LNCaP clone FGC (cell line): ENCODE data around the gene FER.

Experiments
- DNase-seq: peaks from one replicate; pipeline ENCODE4 v3.0.0-alpha.2; 2011; ENCODE audit warnings: low read depth
- H3K4me3 ChIP-seq: 2 replicates; pipeline ENCODE4 v1.5.1; 2011; ENCODE audit warnings: mild to moderate bottlenecking, low read depth, low read length, control low read depth
- CTCF ChIP-seq: IDR thresholded peaks from 2 replicates; pipeline ENCODE4 v1.5.1; 2012; ENCODE audit warnings: mild to moderate bottlenecking; ENCODE audit not compliant: control insufficient read depth, insufficient read depth; ENCODE audit errors: extremely low read depth

The FER gene

GRCh38 chr5:108729242-108729615 is 18.5 kb upstream of the FER start:
- DNase-seq, result no peak
- H3K4me3 ChIP-seq, result no peak overlapping the region

GRCh38 chr5:108730617-108731340 is 16.9 kb upstream of the FER start:
- no peak for DNase-seq
- H3K4me3 ChIP-seq, result no peak overlapping the region
- TF ChIP-seq CTCF, result no peak

More at GRCh38 chr5:108729242-108729615, 18.5 kb upstream of the FER start:
- no peak for TF ChIP-seq CTCF

GRCh38 chr5:108735790-108736189 is 11.9 kb upstream of the FER start:
- no peak for DNase-seq
- H3K4me3 ChIP-seq, result no peak overlapping the region
- TF ChIP-seq CTCF, result no peak

- no peak for TF ChIP-seq CTCF
- no peak for DNase-seq
- no peak overlapping the region for H3K4me3 ChIP-seq
Measured at GRCh38 chr5:108736855-108737254, 10.8 kb upstream of the FER start.

DNA sequence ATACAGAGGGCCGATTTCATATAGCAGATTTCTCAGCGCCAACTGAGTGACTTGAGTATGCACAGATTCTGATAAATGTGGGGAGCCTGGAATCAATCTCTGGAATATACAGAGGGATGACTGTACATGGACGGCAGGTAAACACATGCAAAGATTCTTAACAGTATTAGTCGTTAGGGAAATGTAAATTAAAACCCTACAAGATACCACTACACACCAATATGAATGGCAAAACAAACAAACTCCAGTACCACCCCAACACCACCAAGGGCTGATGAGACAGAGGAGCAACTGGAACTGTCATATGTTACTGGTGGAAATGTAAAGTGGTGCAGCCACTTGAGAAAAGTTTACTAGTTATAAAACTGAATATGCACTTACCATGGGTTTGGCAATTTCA is 8.3 kb upstream of the FER start:
- H3K4me3 ChIP-seq, result no peak overlapping the region
- no peak for TF ChIP-seq CTCF
- DNase-seq, result no peak

GRCh38 chr5:108739906-108740305 is 7.8 kb upstream of the FER start:
- no peak overlapping the region for H3K4me3 ChIP-seq
- no peak for DNase-seq
- no peak for TF ChIP-seq CTCF

DNA sequence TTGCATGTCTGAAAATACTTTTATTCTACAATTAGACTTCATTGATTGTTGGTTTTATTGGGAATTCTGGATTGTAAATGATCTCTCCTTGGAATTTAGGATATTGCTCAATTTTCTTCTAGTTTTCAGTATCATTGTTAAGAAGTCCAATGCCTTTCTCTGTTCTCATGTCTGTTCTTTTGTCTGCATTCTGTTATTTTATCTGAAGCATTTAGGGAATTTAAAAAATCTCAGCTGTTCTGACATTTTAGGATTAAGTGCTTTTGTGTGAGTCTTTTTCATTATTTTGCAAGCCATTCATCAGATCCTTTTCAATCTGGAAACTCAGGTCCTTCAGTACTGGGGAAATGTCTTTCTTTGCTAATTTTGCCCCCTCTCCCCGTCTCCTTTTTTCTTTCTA is 4.4 kb upstream of the FER start:
- no peak for DNase-seq

More for the DNA sequence above, 4.4 kb upstream of the FER start:
- no peak overlapping the region for H3K4me3 ChIP-seq
- TF ChIP-seq CTCF, result no peak
